ENCODE data around the gene PPIL6.
A peak's percentile ranks its signal among the peaks of the same experiment; 100 is the strongest.
"Not testable (repeated sequence)": the region's sequence is repeated elsewhere in the genome, so short reads cannot be mapped to it uniquely, and the experiment has no call there.

PPIL6 gene

DNA sequence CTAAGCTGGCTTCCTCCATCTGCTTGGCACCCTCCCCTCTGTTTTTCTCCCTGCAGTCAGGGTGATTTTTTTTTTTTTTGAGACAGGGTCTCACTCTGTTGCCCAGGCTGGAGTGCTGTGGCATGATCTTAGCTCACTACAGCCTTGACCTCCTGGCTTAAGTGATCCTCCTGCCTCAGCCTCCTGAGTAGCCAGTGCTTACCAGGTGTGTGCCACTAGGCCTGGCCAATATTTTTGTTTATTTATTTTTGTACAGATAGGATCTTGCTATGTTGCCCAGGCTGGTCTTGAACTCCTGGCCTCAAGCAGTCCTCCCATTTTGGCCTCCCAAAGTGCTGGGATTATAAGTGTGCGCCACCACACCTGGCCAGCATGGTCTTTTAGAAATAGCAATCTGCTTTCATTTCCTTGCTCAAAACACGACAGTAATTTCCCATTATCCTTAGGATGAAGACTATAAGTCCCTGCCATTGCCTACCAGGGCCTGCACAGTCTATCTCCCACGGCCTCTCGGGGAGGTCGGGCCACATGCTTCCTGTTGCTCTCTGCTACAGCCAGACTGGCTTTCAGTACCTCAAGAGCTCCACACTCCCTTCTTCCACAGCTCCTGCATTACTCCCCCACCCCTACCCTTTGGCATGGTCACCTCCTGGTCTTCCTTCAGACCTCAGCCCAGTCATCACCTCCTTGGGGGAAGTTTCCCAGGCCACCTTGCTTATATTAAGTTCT lies 47.1 kb downstream of the PPIL6 start:
- DNase-seq: no peak

- no peak for DNase-seq
Measured at GRCh38 chr6:109389650-109390274, 50.7 kb downstream of the PPIL6 start.

DNA sequence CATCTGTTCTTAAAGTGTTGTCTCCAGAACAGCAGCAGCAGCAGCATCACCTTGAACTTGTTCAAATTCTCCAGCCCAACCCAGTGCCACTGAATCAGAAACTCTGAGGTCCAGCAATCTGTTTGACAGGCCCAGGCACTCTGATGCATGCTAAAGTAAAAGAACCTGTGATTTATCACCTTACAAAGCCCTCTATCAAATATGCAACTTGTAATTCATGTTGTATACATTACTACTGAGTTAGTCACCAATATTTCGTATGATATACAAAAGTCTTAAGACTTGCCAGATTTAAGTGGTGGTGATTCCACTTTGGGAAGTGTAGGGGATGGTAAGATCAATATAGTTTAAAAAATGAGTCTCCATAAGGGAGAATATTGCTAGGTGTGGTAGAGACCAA lies 52.2 kb downstream of the PPIL6 start:
- no peak for DNase-seq

DNA sequence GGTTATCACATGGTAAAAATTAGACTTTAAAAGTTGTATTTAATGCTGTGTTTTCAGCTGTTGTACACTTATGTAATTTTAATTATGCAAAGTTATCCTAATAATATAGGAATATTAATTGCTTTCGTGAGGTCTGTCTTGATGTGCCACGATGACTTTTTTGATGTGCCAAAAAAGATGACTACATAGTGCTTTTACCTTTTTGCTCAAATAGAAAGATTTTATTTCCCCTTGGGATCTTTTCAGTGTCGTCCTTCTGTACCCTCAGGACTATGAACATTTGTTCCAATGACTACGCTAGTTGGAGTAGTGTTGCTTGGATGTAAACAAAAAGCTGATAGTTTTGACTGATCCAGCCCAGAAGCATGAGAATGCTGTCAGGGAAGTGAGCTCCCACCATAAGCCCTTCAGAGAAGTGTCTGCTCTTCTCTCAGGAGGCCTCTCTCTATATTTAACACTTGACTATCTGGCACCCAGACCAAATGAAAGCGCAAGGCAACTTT lies 56.9 kb downstream of the PPIL6 start:
- DNase-seq: no peak

GRCh38 chr6:109382576-109383437 lies 57.6 kb downstream of the PPIL6 start:
- peak; percentile 93 to 98 (median 94) for DNase-seq

- peak; percentile 94 to 98 (median 94) for DNase-seq
Measured at GRCh38 chr6:109381747-109382575, 58.5 kb downstream of the PPIL6 start, which contains the start of gene CD164. Gene CD164 (minus strand): TSS chr6:109382467. CDS start chr6:109382378, 89 bp downstream.

DNA sequence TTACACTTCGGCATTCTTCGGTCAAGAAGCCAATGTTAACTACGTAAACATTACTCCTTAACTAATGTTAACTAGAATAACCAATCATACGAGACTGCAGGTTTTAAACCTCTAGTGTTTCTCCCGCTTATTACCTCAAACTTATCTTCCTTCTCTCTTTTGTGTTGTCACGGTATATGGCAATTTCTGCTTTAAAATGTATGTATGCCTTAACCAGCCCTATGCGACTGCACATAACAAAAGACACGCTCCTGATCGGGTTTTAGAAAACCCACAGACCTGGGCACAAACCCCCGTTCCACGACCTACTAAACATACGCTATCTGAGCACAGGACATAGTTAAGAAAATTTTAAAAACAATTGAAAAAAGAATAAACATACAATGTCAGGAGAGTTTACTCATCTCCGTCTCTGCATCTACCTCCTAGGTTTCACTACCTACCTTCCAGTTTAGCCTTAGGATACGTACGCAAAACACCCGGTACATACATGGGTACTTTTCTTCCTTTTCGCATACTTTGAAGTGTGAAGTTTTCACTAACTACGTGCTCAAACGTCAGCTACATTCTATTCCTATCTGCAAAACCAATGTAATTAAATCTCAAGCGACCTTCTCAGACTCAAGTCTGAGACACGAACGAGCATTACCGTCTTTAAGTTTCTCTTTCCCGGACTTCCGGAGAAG lies 59.2 kb downstream of the PPIL6 start:
- DNase-seq: no peak

GRCh38 chr6:109379711-109380110 lies 60.7 kb downstream of the PPIL6 start:
- no peak for DNase-seq

GRCh38 chr6:109377717-109378116 lies 62.7 kb downstream of the PPIL6 start:
- no peak for DNase-seq

DNA sequence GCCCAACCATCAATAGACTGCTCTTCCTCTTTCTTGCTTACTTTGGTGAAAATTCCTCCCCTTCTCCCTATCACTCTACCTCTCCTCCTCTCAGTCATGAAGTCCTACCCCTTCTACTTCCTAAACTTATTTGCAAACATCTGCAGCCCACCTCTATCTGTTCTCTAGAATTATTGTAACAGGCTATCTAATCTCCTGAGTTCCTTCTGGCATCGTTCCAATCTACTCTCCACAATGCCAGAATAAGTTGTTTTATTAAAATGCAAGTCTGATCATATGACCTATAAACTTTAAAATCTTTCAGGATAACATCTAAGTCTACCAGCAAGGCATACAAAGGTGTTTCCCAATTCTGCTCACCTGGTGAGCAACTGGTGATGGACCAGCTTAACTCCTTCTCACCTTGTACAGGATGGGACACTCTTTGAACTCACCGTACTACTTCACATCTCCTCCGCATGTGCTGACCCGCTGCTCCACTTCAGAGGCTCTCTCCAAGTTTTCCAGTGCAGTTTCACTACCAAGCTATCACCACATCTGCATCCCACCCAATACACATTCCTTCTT lies 66.0 kb downstream of the PPIL6 start:
- no peak for DNase-seq

DNA sequence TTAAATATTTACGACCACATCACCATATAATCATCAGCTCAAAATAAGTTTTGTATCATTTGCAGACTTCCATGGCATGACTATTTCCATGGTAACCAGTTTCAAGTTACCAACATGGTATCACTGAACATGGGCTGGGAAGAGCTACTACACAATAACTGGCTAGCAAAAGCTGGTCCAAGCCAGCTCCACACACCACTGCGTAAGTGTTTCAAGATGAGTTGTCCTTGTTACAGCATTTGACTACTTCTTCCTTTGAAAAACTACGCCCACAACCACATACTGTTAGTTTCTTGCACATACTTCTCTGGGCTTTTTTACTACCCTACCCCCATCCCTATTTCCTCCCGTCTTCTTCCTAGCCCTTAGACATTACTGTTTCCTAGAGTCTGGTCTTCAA lies 66.7 kb downstream of the PPIL6 start:
- no peak for DNase-seq

DNA sequence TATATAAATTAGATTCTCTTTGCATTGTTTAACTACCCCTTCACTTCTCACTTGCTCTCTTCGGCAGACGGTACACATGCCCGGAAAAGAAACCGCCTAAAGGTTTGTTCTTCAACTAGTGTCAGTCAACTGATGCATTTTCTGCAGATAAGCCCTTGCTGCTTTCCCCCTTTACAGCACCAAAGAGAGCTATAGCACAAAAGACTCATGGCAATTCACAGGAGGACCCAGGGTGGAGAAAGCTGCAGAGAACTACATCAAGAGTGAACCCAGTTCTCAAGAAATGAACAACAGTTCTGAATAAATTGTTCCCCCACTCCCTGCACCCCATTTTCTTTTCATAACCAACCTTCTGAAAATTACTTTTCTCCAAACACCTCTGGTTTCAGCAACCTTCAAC lies 67.1 kb downstream of the PPIL6 start:
- no peak for DNase-seq

- no peak for DNase-seq
Measured at GRCh38 chr6:109372130-109372529, 68.3 kb downstream of the PPIL6 start.

- no peak for DNase-seq
Measured at GRCh38 chr6:109370792-109371191, 69.6 kb downstream of the PPIL6 start.

GRCh38 chr6:109370336-109370735 lies 70.1 kb downstream of the PPIL6 start:
- DNase-seq: no peak

GRCh38 chr6:109369728-109370127 lies 70.7 kb downstream of the PPIL6 start:
- DNase-seq: no peak

- not testable (repeated sequence) for DNase-seq
Measured at GRCh38 chr6:109364382-109365078, 75.9 kb downstream of the PPIL6 start.

- DNase-seq: no peak
Measured at GRCh38 chr6:109363753-109364152, 76.7 kb downstream of the PPIL6 start.

GRCh38 chr6:109362102-109362884 lies 78.1 kb downstream of the PPIL6 start:
- DNase-seq: no peak

GRCh38 chr6:109360791-109361190 lies 79.6 kb downstream of the PPIL6 start:
- no peak for DNase-seq
